SKM-1 treated with dmso at 0.1 percent for 144 hours (cell line): Measurements from ENCODE around the gene CCL11.
"Not testable (repeated sequence)": the region's sequence is repeated elsewhere in the genome, so short reads cannot be mapped to it uniquely, and the experiment has no call there.

Experiments
- DNase-seq: peaks from one replicate; lab custom pipeline; 2025; ENCODE audit not compliant: unreplicated experiment; lab: John Stamatoyannopoulos, UW

CCL11 gene

DNA sequence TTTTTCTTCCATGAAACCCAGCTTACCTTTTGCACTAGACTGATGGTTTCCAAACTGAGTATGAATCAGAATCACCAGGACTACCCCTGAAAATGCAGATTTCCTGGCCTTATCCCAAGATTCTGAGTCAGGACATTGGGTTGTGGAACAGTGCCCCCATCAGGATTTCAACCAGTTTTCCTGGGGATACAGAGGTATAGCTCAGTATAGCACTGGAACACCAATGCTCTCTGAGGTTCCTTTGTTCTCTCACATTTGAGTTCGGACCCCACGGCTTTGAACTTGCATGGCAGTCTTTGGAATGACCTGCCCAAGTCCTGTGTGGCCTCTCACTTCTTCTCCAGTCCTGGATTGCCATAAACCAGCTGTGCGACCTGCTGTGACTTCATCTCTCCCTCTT, 20.9 kb downstream of the CCL11 start:
- DNase-seq, result no peak

DNA sequence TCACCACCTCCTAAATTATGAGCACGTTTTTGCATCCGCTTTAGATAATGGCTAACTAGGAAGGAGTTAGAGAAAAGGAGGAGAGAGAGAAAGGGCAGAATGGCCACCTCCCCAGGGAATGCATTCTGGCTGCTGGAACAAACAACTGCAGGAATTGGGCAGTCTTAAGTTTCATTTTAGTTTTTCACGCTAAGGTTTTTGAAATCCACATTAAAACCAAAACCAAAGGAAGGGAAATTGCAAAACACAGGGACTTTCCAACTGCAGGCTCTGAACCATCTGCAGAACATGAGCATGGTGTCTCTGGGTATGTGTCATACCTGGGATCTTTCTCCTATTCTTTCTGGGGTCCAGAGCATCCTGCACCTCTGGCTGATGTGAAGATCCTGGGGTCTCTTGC, 21.6 kb downstream of the CCL11 start:
- DNase-seq, result no peak

DNA sequence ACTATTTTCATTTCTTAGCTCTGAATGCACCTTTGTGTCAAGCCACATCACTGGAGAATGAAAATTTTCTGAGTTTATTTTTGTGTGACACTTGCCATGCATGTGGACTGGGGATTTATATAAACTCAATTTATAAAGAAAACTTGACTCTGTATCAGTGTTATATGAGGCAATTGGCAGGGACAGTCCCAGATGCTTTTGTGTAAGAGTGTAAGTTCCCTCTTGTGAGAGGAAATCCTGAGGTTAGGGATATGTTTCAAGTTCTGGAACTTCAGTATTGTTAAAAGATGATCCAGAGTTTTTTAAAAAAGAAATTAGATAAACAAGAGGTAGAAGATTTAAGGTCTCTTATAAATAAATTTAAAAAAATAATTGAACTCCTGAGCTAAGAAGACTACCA, 22.8 kb downstream of the CCL11 start:
- DNase-seq, result no peak

DNA sequence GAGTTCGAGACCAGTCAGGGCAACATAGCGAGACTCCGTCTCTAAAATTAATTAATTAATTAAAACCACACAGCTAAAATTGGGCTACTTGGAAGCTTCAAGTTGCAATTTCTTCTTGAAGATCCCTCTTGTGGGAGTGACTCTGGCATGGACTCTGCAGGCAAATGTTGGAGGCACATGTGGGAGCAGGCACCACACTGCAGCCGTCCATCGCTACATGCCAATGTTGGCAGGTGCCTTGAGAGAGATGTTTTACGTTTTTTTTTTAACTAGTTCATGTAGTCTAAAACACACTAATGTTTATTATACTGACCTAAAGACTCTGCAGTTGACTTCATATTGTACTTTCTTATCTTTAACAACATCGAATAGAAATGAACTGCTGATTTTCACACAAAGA, 25.7 kb downstream of the CCL11 start:
- DNase-seq, result no peak

DNA sequence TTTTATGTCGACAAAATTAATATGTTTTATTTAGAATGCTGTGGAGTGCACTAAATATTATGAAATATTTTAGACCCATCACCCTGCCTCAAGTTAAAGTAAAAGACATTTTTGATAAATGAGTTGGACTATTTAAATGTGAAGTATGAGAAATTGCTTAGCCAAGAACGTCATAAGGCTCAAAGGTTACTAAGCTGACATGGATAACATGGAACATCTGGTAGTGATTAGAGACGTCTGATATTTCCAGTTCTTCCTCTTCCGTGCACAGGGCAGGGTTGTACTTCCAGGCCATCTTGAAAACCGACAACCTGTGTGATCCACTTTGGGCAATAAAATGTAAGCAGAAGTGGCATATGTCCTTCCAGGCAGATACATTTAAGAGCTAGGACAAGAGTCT, 26.5 kb downstream of the CCL11 start:
- no peak for DNase-seq

DNA sequence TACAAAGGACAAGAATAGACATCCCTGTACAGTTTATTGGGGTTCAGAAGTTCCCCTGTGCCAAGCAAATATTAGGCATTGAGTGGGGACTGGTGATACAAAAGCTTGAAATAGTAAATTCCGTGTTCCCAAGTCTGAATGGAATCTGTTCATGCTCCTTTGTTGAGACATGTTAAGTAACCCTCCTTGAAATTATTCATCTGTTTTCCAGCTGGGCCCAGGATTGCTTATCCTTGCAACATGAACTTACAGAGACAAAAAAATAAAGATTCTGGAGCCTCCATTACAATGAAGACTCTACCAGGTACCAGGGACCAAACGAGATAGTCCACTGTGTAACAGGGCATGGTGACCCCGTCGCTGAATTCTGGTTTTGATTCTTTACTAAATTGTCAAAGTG, 27.6 kb downstream of the CCL11 start:
- DNase-seq, result no peak

DNA sequence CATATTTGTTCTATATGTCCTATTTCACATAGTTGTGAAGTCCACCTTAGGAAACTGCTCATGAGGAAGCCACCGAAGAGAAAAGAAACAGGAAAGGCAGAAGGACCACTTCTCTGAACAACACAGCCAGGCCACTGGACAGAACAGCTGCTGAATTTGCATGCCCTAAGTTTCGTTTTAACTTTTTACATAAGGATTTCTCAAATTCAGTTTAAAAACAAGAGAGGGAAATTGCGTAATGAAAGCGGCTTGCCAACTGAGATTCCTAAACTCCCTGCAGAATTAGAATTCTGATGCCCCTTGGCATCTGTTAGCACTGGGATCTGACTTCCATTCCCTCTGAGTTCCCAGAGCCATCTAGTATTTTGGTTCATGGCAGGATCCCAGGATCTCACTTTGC, 28.7 kb downstream of the CCL11 start:
- no peak for DNase-seq

DNA sequence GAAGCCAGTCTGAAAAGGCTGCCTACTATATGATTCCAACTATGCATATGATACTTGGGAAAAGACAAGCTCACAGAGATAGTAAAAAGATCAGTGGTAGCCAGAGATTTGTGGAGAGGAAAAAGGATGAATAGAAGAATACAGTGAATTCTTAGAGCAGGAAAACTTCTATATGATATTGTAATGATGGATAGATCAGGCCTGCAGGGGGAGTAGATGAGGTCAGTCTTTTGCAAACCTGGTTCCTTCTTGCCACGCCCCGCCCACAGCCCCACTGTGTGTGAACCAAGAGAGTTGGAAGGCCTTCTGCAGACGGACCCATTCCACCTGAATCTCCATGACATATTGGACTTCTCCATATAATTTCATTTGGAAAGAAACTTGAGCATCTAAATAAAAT, 32.9 kb downstream of the CCL11 start:
- DNase-seq, result no peak

DNA sequence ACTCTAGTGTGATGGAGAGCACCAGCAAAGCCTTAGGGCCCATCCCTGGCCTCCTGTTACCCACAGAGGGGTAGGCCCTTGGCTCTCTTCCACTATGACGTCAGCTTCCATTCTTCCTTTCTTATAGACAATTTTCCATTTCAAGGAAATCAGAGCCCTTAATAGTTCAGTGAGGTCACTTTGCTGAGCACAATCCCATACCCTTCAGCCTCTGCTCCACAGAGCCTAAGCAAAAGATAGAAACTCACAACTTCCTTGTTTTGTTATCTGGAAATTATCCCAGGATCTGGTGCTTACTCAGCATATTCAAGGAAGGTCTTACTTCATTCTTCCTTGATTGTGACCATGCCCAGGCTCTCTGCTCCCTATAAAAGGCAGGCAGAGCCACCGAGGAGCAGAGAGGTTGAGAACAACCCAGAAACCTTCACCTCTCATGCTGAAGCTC, 33.5 kb downstream of the CCL11 start, which contains the start of gene CCL8:
Gene CCL8, plus strand, starts transcription at position 397 of the 445 bp plus-strand sequence. CDS start 67 bp downstream, outside the sequence.
- no peak for DNase-seq

DNA sequence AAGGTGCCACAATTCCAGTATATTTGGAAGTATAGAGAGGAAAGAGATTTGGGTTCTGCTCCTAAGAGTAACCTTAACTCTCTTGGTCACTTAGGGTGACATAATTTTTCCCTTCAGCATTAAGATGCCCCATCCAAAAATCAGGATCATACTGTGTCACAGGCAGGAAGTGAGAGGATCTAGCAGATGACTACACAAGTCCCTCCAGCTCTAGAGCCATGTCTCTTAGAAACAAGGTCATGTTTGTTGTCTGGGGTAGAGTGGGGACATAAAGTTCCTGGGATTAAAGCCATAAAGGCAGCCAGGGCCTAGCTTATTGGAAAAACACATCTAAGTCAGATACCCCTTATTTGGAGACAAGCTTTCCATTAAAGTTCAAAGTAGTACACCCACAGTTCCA, 36.4 kb downstream of the CCL11 start:
- DNase-seq, result no peak

DNA sequence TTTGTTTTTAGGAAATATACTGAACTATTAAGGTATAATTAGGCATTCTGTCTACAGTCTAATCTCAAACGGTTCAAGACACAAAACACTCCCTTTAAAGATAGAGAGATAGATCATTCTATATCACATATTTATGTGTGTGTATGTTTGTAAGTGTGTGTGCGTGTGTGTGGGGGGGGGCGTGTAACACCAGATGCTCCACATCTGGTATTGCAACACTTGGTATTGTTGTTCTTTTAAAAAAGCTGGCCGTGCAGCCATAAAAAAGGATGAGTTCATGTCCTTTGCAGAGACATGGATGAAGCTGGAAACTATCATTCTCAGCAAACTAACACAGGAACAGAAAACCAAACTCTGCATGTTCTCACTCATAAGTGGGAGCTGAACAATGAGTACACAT, 42.0 kb downstream of the CCL11 start:
- not testable (repeated sequence) for DNase-seq

DNA sequence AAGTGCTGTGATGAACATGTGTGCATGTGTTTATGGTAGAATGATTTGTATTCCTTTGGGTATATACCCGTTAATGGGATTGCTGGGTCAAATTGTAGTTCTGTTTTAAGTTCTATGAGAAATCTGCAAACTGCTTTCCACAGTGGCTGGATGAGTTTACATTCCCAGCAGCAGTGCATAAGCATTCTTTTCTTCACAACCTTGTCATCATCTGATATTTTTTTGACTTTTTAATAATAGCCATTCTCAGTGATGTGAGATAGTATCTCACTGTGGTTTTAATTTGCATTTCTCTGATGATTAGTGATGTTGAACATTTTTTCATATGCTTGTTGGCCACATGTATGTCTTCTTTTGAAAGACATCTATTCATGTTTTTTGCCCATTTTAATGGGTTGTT, 52.2 kb downstream of the CCL11 start:
- DNase-seq, result no peak
